SU-DHL-6 (cell line): ENCODE measurements around the gene GPD1.

ENCODE experiments used
- EZH2phosphoT487 ChIP-seq: fragments of 200-600 bp; sonication (generic), shearing (Covaris generic); conservative IDR thresholded peaks from 2 replicates; pipeline ENCODE4 v1.6.1; 2018; ENCODE audit warnings: mild to moderate bottlenecking, antibody characterized with exemption, low read length, moderate library complexity, mixed read lengths
- TF ChIP-seq, protein P1 (sequence below): fragments of 200-600 bp; sonication (generic); IDR thresholded peaks from one replicate; pipeline ENCODE4 v1.5.1; 2017; ENCODE audit warnings: antibody characterized with exemption, mild to moderate bottlenecking, low read length, moderate library complexity; ENCODE audit not compliant: insufficient read depth, poor library complexity, severe bottlenecking

DNA sequence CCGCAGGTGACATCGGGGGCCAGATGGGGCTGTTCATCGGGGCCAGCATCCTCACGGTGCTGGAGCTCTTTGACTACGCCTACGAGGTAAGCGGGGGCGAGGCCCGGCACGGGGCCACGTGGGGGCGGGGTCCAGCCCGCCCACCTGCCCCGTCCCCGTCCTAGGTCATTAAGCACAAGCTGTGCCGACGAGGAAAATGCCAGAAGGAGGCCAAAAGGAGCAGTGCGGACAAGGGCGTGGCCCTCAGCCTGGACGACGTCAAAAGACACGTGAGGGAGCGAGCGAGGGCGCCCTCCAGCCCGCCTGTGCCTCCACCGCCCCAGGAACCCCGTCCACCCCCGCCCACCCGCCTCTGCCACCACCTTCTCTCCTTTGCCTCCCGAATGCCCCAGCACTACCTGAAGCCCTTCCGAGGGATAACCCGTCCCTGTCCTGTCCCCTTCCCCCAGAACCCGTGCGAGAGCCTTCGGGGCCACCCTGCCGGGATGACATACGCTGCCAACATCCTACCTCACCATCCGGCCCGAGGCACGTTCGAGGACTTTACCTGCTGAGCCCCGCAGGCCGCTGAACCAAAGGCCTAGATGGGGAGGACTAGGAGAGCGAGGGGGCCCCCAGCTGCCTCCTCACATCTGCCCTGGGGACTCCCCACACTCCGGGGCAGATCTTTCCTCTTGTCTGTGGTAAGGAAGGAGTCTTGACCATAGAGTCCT lies 22.6 kb upstream of the GPD1 start:
- TF ChIP-seq, protein P1, sequence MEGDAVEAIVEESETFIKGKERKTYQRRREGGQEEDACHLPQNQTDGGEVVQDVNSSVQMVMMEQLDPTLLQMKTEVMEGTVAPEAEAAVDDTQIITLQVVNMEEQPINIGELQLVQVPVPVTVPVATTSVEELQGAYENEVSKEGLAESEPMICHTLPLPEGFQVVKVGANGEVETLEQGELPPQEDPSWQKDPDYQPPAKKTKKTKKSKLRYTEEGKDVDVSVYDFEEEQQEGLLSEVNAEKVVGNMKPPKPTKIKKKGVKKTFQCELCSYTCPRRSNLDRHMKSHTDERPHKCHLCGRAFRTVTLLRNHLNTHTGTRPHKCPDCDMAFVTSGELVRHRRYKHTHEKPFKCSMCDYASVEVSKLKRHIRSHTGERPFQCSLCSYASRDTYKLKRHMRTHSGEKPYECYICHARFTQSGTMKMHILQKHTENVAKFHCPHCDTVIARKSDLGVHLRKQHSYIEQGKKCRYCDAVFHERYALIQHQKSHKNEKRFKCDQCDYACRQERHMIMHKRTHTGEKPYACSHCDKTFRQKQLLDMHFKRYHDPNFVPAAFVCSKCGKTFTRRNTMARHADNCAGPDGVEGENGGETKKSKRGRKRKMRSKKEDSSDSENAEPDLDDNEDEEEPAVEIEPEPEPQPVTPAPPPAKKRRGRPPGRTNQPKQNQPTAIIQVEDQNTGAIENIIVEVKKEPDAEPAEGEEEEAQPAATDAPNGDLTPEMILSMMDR = no peak
- no peak for TF ChIP-seq EZH2phosphoT487
